H1 (cell line): ENCODE measurements around the gene HPCAL4. TPM values are rescaled to one million over a fixed set of nuclear protein-coding genes. Genes with fewer than 3 reads are reported as not detected.

ENCODE experiments used
- BACH1 ChIP-seq: IDR thresholded peaks from 2 replicates; pipeline ENCODE4 v1.6.1; 2012; ENCODE audit warnings: low read length, improper control_type of control experiment
- CBX8 ChIP-seq: fragments of 300-800, 300-1000 bp; sonication (generic); IDR thresholded peaks from 2 replicates; pipeline ENCODE4 v1.7.1; 2016; ENCODE audit warnings: low read depth, low read length, borderline replicate concordance
- CHD2 ChIP-seq: IDR thresholded peaks from 2 replicates; pipeline ENCODE4 v1.6.1; 2012; ENCODE audit warnings: low read length, improper control_type of control experiment
- GABPA ChIP-seq: IDR thresholded peaks from 2 replicates; pipeline ENCODE4 v1.6.1; 2011; ENCODE audit warnings: mild to moderate bottlenecking, low read length, moderate library complexity, borderline replicate concordance; ENCODE audit not compliant: insufficient read depth
- NRF1 ChIP-seq: IDR thresholded peaks from 2 replicates; pipeline ENCODE4 v1.6.1; 2011; ENCODE audit warnings: mild to moderate bottlenecking, low read depth, low read length, improper control_type of control experiment
- SIX5 ChIP-seq: IDR thresholded peaks from 2 replicates; pipeline ENCODE4 v1.6.1; 2011; ENCODE audit warnings: mild to moderate bottlenecking, low read depth, low read length
- SUZ12 ChIP-seq: fragments of 200-600 bp; sonication (generic); IDR thresholded peaks from 2 replicates; pipeline ENCODE4 v1.6.1; 2012; ENCODE audit warnings: mild to moderate bottlenecking, inconsistent platforms, low read length, moderate library complexity, mixed read lengths
- polyA plus RNA-seq, 7 experiments: library from polyadenylated mRNA; depleted of rRNA in 3 of 7; stranded (reverse) in 5 of 7; unstranded in 2 of 7; fragments of >200 nt in 5 of 7; fragments of 200-250 nt in 2 of 7; gene quantifications; 1 replicate in 5 of 7; 2 replicates in 1 of 7; 4 replicates in 1 of 7; pipeline versions ENCODE4 v1.2.1 to v1.2.3, GENCODE V29; 2011 to 2013; ENCODE audit warnings: missing spikeins in 2 of 7, mixed read lengths in 2 of 7
- total RNA-seq: library from RNA; stranded (reverse); fragmentation: NEBNext Ultra II Directional; extraction: Animal tissue kit (Norgen Biotek cat#: 25700); gene quantifications from 2 replicates; pipeline ENCODE4 v1.2.1, GENCODE V29; 2021
- TF ChIP-seq, protein P1 (sequence below): fragments of 300-600 bp; sonication (generic); IDR thresholded peaks from 2 replicates; pipeline ENCODE4 v1.7.1; 2012; ENCODE audit warnings: low read length, moderate library complexity, mild to moderate bottlenecking, inconsistent platforms; ENCODE audit not compliant: insufficient replicate concordance

Gene HPCAL4
- total and polyA plus RNA-seq, 2 of the 8 experiments (the other 6 are each of a cell fraction or from before 2014, with no cell fraction given): 0.54 to 0.74 TPM

GRCh38 chr1:39659110-39659509 lies 32.1 kb downstream of the HPCAL4 start (continued):
- no peak for TF ChIP-seq BACH1
- no peak for TF ChIP-seq SUZ12
- TF ChIP-seq, protein P1, sequence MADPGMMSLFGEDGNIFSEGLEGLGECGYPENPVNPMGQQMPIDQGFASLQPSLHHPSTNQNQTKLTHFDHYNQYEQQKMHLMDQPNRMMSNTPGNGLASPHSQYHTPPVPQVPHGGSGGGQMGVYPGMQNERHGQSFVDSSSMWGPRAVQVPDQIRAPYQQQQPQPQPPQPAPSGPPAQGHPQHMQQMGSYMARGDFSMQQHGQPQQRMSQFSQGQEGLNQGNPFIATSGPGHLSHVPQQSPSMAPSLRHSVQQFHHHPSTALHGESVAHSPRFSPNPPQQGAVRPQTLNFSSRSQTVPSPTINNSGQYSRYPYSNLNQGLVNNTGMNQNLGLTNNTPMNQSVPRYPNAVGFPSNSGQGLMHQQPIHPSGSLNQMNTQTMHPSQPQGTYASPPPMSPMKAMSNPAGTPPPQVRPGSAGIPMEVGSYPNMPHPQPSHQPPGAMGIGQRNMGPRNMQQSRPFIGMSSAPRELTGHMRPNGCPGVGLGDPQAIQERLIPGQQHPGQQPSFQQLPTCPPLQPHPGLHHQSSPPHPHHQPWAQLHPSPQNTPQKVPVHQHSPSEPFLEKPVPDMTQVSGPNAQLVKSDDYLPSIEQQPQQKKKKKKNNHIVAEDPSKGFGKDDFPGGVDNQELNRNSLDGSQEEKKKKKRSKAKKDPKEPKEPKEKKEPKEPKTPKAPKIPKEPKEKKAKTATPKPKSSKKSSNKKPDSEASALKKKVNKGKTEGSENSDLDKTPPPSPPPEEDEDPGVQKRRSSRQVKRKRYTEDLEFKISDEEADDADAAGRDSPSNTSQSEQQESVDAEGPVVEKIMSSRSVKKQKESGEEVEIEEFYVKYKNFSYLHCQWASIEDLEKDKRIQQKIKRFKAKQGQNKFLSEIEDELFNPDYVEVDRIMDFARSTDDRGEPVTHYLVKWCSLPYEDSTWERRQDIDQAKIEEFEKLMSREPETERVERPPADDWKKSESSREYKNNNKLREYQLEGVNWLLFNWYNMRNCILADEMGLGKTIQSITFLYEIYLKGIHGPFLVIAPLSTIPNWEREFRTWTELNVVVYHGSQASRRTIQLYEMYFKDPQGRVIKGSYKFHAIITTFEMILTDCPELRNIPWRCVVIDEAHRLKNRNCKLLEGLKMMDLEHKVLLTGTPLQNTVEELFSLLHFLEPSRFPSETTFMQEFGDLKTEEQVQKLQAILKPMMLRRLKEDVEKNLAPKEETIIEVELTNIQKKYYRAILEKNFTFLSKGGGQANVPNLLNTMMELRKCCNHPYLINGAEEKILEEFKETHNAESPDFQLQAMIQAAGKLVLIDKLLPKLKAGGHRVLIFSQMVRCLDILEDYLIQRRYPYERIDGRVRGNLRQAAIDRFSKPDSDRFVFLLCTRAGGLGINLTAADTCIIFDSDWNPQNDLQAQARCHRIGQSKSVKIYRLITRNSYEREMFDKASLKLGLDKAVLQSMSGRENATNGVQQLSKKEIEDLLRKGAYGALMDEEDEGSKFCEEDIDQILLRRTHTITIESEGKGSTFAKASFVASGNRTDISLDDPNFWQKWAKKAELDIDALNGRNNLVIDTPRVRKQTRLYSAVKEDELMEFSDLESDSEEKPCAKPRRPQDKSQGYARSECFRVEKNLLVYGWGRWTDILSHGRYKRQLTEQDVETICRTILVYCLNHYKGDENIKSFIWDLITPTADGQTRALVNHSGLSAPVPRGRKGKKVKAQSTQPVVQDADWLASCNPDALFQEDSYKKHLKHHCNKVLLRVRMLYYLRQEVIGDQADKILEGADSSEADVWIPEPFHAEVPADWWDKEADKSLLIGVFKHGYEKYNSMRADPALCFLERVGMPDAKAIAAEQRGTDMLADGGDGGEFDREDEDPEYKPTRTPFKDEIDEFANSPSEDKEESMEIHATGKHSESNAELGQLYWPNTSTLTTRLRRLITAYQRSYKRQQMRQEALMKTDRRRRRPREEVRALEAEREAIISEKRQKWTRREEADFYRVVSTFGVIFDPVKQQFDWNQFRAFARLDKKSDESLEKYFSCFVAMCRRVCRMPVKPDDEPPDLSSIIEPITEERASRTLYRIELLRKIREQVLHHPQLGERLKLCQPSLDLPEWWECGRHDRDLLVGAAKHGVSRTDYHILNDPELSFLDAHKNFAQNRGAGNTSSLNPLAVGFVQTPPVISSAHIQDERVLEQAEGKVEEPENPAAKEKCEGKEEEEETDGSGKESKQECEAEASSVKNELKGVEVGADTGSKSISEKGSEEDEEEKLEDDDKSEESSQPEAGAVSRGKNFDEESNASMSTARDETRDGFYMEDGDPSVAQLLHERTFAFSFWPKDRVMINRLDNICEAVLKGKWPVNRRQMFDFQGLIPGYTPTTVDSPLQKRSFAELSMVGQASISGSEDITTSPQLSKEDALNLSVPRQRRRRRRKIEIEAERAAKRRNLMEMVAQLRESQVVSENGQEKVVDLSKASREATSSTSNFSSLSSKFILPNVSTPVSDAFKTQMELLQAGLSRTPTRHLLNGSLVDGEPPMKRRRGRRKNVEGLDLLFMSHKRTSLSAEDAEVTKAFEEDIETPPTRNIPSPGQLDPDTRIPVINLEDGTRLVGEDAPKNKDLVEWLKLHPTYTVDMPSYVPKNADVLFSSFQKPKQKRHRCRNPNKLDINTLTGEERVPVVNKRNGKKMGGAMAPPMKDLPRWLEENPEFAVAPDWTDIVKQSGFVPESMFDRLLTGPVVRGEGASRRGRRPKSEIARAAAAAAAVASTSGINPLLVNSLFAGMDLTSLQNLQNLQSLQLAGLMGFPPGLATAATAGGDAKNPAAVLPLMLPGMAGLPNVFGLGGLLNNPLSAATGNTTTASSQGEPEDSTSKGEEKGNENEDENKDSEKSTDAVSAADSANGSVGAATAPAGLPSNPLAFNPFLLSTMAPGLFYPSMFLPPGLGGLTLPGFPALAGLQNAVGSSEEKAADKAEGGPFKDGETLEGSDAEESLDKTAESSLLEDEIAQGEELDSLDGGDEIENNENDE: no peak
- no peak for TF ChIP-seq GABPA
- no peak for TF ChIP-seq CBX8
- no peak for TF ChIP-seq NRF1
- no peak for TF ChIP-seq SIX5
- TF ChIP-seq CHD2: no peak
